GM13976 (cell line): ENCODE measurements around the gene STAT4.

Experiments
- DNase-seq: peaks from one replicate; pipeline ENCODE4 v3.0.0; 2012; ENCODE audit warnings: low spot score
- CTCF ChIP-seq: IDR thresholded peaks from 2 replicates; pipeline ENCODE4 v1.5.1; 2012; ENCODE audit warnings: borderline replicate concordance, mild to moderate bottlenecking; ENCODE audit not compliant: insufficient read depth; ENCODE audit errors: extremely low read depth, missing control alignments, control extremely low read depth
- in situ Hi-C: fragments of 300-500 bp; cut with MboI; formaldehyde crosslinking; loops from one replicate; pipeline ENCODE4 v1.12.0; 2022; ENCODE audit warnings: low sequenced_read_pairs, mixed read lengths, inconsistent platforms; ENCODE audit not compliant: unreplicated experiment

Gene STAT4

DNA sequence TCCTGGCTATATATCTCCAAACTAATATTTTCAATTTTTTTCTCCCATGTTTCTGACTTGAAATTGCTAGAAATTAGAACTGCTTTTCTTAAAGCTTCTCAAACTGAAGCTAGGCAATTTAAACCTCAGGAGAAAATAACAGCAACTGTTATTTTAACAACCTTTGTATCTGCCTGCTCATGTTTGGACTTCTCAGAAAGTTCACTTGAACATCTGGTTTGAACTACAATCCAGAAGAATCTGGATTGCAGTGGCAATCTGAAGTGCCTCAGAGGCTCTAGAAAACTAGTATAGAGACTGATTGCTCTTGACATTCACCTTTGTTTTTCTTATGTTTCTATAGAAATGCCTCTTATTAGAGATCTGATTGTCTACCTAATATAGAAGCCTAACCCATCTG lies 64.1 kb downstream of the STAT4 start:
- DNase-seq: no peak
- in situ Hi-C loops: no loop called here
- no peak for TF ChIP-seq CTCF

- in situ Hi-C loops: no loop called here
- DNase-seq: no peak
- TF ChIP-seq CTCF: no peak
These were observed 67.3 kb downstream of the STAT4 start for GRCh38 chr2:191083540-191083939.

DNA sequence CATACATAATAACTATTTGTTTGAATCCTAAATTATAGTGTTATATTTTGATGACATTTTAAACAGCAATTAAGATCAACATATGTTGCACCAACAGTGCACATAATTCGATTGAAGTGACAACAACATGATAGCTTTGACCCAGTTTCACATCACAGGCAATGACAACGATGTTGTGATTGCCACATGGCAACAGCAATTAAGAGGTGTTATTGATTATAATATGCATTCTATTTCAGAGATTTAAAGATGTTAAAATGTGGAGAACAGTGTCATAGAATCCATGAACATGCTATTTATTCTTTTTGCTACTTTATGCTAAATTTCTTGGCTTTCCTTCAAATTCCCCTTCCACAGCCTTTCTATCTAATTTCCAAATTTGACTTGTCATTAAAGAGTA lies 68.5 kb downstream of the STAT4 start:
- in situ Hi-C loops: no loop called here
- TF ChIP-seq CTCF: no peak
- no peak for DNase-seq

GRCh38 chr2:191081411-191082155 lies 69.2 kb downstream of the STAT4 start:
- in situ Hi-C loops: no loop called here
- DNase-seq: no peak
- TF ChIP-seq CTCF: no peak

DNA sequence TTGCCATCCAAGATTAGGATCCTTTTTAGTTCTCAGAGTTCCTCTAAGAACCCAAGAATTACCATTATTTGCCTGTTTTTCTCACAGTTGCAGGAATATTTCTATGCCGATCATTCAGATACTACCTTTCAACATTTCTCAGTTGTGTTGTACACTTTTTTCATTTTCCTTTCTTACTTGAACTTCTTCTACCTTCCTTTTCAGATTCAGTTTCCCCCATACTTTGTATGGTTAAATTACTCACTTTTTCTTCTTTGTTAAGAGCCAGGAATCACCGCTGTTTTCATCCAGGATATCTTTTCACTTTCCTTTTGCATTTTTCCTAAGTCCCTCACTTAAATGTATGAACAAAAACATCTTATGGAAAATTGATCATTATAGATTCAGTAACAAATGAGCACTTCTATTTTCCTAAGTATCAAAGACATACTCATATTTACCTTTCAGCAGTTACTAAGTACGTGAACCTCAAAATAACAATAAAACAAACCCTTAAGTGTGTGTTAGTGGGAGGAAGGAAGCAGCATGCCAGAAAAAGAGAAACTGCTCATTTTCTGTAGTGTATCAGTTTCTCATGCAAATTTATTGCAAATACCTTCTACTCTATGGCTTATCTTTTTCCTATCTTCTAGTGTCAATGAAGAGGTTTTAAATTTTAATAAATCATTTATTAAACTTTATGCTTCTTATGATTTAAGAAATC lies 72.5 kb downstream of the STAT4 start:
- in situ Hi-C loops: no loop called here
- no peak for DNase-seq
- no peak for TF ChIP-seq CTCF

DNA sequence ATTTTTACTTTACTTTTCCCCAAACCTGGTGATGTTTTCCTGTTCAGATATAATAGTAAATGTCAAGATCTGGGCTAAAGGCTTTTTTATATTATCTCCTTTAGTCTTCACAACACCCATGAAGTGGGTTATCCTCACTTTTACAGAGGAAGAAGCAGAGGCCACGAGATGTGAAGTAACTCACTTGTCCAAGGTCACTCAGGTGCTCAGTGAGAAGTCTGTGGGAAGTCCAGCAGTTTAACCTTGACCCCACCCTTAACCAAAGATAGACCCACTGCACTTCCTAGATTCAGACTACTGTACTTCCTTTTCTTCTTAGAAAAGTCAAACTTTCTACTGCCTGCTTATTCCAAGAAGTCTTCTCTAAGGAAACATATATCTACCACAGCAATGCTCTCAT lies 80.5 kb downstream of the STAT4 start:
- no peak for DNase-seq
- no peak for TF ChIP-seq CTCF
- in situ Hi-C loops: loop anchor here (25.0 kb wide), 1 partner anchor 442 kb away; no protein-coding TSS in a partner anchor
